NCI-H1092 (cell line): ENCODE results near the gene PHKA2.

Experiments used
- DNase-seq: peaks from one replicate; lab custom pipeline; 2025; lab: John Stamatoyannopoulos, UW

The PHKA2 gene

GRCh38 chrX:18927558-18927957 lies 56.4 kb downstream of the PHKA2 start:
- DNase-seq, result peak; percentile 50

GRCh38 chrX:18924507-18925088 lies 59.3 kb downstream of the PHKA2 start:
- DNase-seq, result no peak

GRCh38 chrX:18920566-18920965 lies 63.3 kb downstream of the PHKA2 start:
- no peak for DNase-seq

GRCh38 chrX:18920079-18920478 lies 63.8 kb downstream of the PHKA2 start:
- DNase-seq, result no peak

GRCh38 chrX:18917831-18918230 lies 66.1 kb downstream of the PHKA2 start:
- no peak for DNase-seq

GRCh38 chrX:18906286-18906685 lies 77.6 kb downstream of the PHKA2 start:
- DNase-seq, result no peak

GRCh38 chrX:18900401-18900976 lies 83.4 kb downstream of the PHKA2 start:
- no peak for DNase-seq

- DNase-seq, result no peak
These were observed 84.0 kb downstream of the PHKA2 start for GRCh38 chrX:18899796-18900380.

GRCh38 chrX:18898492-18898891 lies 85.4 kb downstream of the PHKA2 start:
- no peak for DNase-seq

GRCh38 chrX:18898091-18898490 lies 85.8 kb downstream of the PHKA2 start:
- DNase-seq, result no peak

- no peak for DNase-seq
These were observed 86.3 kb downstream of the PHKA2 start for GRCh38 chrX:18897611-18898010.

GRCh38 chrX:18896680-18897544 lies 87.0 kb downstream of the PHKA2 start:
- no peak for DNase-seq

GRCh38 chrX:18895189-18895951 lies 88.5 kb downstream of the PHKA2 start:
- DNase-seq, result no peak

GRCh38 chrX:18894156-18894555 lies 89.8 kb downstream of the PHKA2 start:
- no peak for DNase-seq

- no peak for DNase-seq
These were observed 90.4 kb downstream of the PHKA2 start for GRCh38 chrX:18893536-18893935.

- no peak for DNase-seq
These were observed 91.0 kb downstream of the PHKA2 start for GRCh38 chrX:18892899-18893298.

- no peak for DNase-seq
These were observed 92.4 kb downstream of the PHKA2 start for GRCh38 chrX:18891548-18891945.

- DNase-seq, result no peak
These were observed 93.0 kb downstream of the PHKA2 start for GRCh38 chrX:18890724-18891547.

GRCh38 chrX:18890049-18890381 lies 93.9 kb downstream of the PHKA2 start:
- DNase-seq, result no peak

GRCh38 chrX:18889346-18890048 lies 94.4 kb downstream of the PHKA2 start:
- DNase-seq, result no peak

- DNase-seq, result no peak
These were observed 95.6 kb downstream of the PHKA2 start for GRCh38 chrX:18888281-18888680.
